ENCODE measurements around the gene BRSK1.

- TF ChIP-seq CTCF (IDR thresholded peaks at IDR 0.05) (no peak), POLR2A (IDR thresholded peaks at IDR 0.05) (no peak)
These were observed 44.8 kb upstream of the BRSK1 start for GRCh38 chr19:55239004-55239403.
